DOHH2 (cell line): ENCODE results near the gene HS3ST6.

ENCODE experiments used
- H3F3A ChIP-seq: fragments of 200-600 bp; sonication (generic), shearing (Covaris generic); 2 replicates; pipeline ENCODE4 v1.6.0; 2016; ENCODE audit warnings: antibody characterized with exemption, mild to moderate bottlenecking; ENCODE audit not compliant: control insufficient read depth, insufficient read depth
- H3K27ac ChIP-seq: fragments of 200-600 bp; sonication (generic); 2 replicates; pipeline ENCODE4 v1.5.1; 2014; ENCODE audit warnings: low read depth, mild to moderate bottlenecking, low read length, moderate library complexity
- H3K27me3 ChIP-seq: fragments of 200-600 bp; sonication (generic); 2 replicates; pipeline ENCODE4 v1.6.1; 2014; ENCODE audit warnings: mild to moderate bottlenecking, low read length, mixed read lengths; ENCODE audit not compliant: control insufficient read depth
- H3K36me3 ChIP-seq: fragments of 200-600 bp; sonication (generic); 2 replicates; pipeline ENCODE4 v1.6.1; 2014; ENCODE audit warnings: mild to moderate bottlenecking, low read length, moderate library complexity, mixed read lengths; ENCODE audit not compliant: control insufficient read depth
- H3K4me1 ChIP-seq: fragments of 200-600 bp; sonication (generic); 2 replicates; pipeline ENCODE4 v1.6.1; 2014; ENCODE audit warnings: mild to moderate bottlenecking, low read length, mixed read lengths; ENCODE audit not compliant: control insufficient read depth
- H3K4me2 ChIP-seq: fragments of 200-600 bp; sonication (generic); 2 replicates; pipeline ENCODE4 v1.6.0; 2014; ENCODE audit warnings: mild to moderate bottlenecking, low read length, moderate library complexity
- H3K4me3 ChIP-seq: fragments of 200-600 bp; sonication (generic); 2 replicates; pipeline ENCODE4 v1.5.1; 2014; ENCODE audit warnings: mild to moderate bottlenecking, low read length, mixed read lengths
- H3K79me2 ChIP-seq: fragments of 200-600 bp; sonication (generic); 2 replicates; pipeline ENCODE4 v1.6.1; 2014; ENCODE audit warnings: mild to moderate bottlenecking, low read length, mixed read lengths; ENCODE audit not compliant: control insufficient read depth
- H3K9me2 ChIP-seq: fragments of 200-600 bp; sonication (generic); replicated peaks from 2 replicates; pipeline ENCODE4 v1.6.1; 2014; ENCODE audit warnings: mild to moderate bottlenecking, low read length, mixed read lengths; ENCODE audit not compliant: control insufficient read depth
- H3K9me3 ChIP-seq: fragments of 200-600 bp; sonication (generic); 2 replicates; pipeline ENCODE4 v1.6.1; 2014; ENCODE audit warnings: antibody characterized with exemption, low read length, mixed read lengths; ENCODE audit not compliant: control insufficient read depth, insufficient read depth
- H4K20me1 ChIP-seq: fragments of 200-600 bp; sonication (generic); 2 replicates; pipeline ENCODE4 v1.6.0; 2014; ENCODE audit warnings: low read depth, mild to moderate bottlenecking, antibody characterized with exemption, low read length, moderate library complexity; ENCODE audit not compliant: control insufficient read depth, insufficient read depth
- CTCF ChIP-seq: fragments of 200-600 bp; sonication (generic); IDR thresholded peaks from one replicate; pipeline ENCODE4 v1.5.1; 2014; ENCODE audit warnings: antibody characterized with exemption, mild to moderate bottlenecking, low read depth, low read length; ENCODE audit not compliant: poor library complexity, severe bottlenecking
- EZH2phosphoT487 ChIP-seq: fragments of 200-600 bp; sonication (generic); IDR thresholded peaks from 2 replicates; pipeline ENCODE4 v1.6.1; 2017; ENCODE audit warnings: borderline replicate concordance, mild to moderate bottlenecking, antibody characterized with exemption, low read length, moderate library complexity, mixed read lengths

The HS3ST6 gene

GRCh38 chr16:1915732-1916639 lies 2.2 kb downstream of the HS3ST6 start:
- H4K20me1 ChIP-seq = no peaks in the 10 kb centered on the region
- no peaks in the 10 kb centered on the region for H3K9me2 ChIP-seq
- no peaks in the 10 kb centered on the region; the same call in 1 of the 2 replicates for H3K27me3 ChIP-seq
- H3K4me1 ChIP-seq = no peaks in the 10 kb centered on the region
- no peaks in the 10 kb centered on the region for H3K79me2 ChIP-seq
- H3K4me3 ChIP-seq = no peak overlapping the region
- TF ChIP-seq EZH2phosphoT487 (no peak), CTCF (no peak)
- H3K27ac ChIP-seq = no peak overlapping the region
- H3K36me3 ChIP-seq = no peaks in the 10 kb centered on the region
- H3K9me3 ChIP-seq = no peaks in the 10 kb centered on the region
- no peak overlapping the region for H3K4me2 ChIP-seq
- H3F3A ChIP-seq = no peaks in the 10 kb centered on the region

- Histone ChIP-seq H3K27ac (no peak overlapping the region), H3K79me2 (no peaks in the 10 kb centered on the region), H3K9me3 (no peaks in the 10 kb centered on the region), H3F3A (no peaks in the 10 kb centered on the region), H3K9me2 (no peaks in the 10 kb centered on the region), H3K27me3 (no peaks in the 10 kb centered on the region; the same call in 1 of the 2 replicates), H3K36me3 (no peaks in the 10 kb centered on the region), H3K4me1 (no peaks in the 10 kb centered on the region), H4K20me1 (no peaks in the 10 kb centered on the region), H3K4me2 (no peak overlapping the region), H3K4me3 (no peak overlapping the region)
- no peak for TF ChIP-seq CTCF
- no peak for TF ChIP-seq EZH2phosphoT487
Observed at GRCh38 chr16:1914988-1915387, 3.2 kb downstream of the HS3ST6 start.

- no peaks in the 10 kb centered on the region for H4K20me1 ChIP-seq
- H3F3A ChIP-seq = no peaks in the 10 kb centered on the region
- H3K4me1 ChIP-seq = no peaks in the 10 kb centered on the region
- H3K4me3 ChIP-seq = no peak overlapping the region
- H3K27me3 ChIP-seq = no peaks in the 10 kb centered on the region; the same call in 1 of the 2 replicates
- no peaks in the 10 kb centered on the region for H3K9me2 ChIP-seq
- no peaks in the 10 kb centered on the region for H3K9me3 ChIP-seq
- H3K27ac ChIP-seq = no peak overlapping the region
- no peak for TF ChIP-seq CTCF
- no peak for TF ChIP-seq EZH2phosphoT487
- no peaks in the 10 kb centered on the region for H3K79me2 ChIP-seq
- H3K4me2 ChIP-seq = no peak overlapping the region
- no peaks in the 10 kb centered on the region for H3K36me3 ChIP-seq
Observed at GRCh38 chr16:1914084-1914608, 4.1 kb downstream of the HS3ST6 start.
